ENCODE data around the gene FMN2. TPM values are rescaled to one million over a fixed set of nuclear protein-coding genes. Genes with fewer than 3 reads are reported as not detected.

Gene FMN2
- total and polyA plus RNA-seq, 7 experiments from 2014 or later: not detected

DNA sequence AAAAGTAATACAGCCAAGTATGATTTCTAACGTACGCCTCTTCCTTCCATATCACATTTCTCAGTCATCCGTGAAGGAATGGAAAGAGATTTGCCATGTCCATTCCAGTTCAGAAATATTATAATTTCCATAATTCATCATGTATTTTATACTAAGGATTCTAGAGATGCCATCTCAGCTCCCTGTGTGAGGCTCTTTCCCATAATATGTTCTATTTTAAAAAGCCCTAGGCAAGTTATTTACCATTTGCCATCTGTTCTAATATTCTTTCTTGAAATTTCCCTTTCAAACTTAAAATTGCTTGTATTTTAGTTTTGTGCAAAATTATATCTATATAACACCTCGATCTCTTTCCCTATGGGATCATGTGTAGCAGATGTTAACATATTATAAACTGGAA is 106.7 kb downstream of the FMN2 start:
- H3K36me3 Mint-ChIP-seq: no peaks in the 10 kb centered on the region
- intact Hi-C loops (cut with micrococcal nuclease): loop anchor here in 1 of 2 donors (10.0 kb wide), 1 partner anchor 406 kb away; no protein-coding TSS in a partner anchor
- peaks cover 0 to 2% (median 0%) of the 10 kb centered on the region in 5 donors for H3K27me3 Mint-ChIP-seq
- Histone ChIP-seq H3K27ac (ENCODE audit: low read depth, low read length) (no peak overlapping the region), H3K9me3 (ENCODE audit: control insufficient read depth in 2 of 3, low read length in 3 of 3) (no peaks in the 10 kb centered on the region), H3K4me1 (ENCODE audit: control insufficient read depth in 2 of 2, insufficient read depth in 2 of 2, low read length in 2 of 2) (no peaks in the 10 kb centered on the region), H3K36me3 (ENCODE audit: control insufficient read depth in 2 of 3, insufficient read depth in 3 of 3, low read length in 3 of 3) (no peaks in the 10 kb centered on the region), H3K27me3 (ENCODE audit: control insufficient read depth in 2 of 2, insufficient read depth in 2 of 2, low read length in 2 of 2) (no peaks in the 10 kb centered on the region), H3K4me3 (ENCODE audit: low read length) (no peak overlapping the region)
- DNase-seq: no peak
- POLR2A ChIA-PET: no interaction called here
- H3K27ac Mint-ChIP-seq: no peak overlapping the region
- CTCF ChIA-PET: no interaction called here
- no peak for ATAC-seq
- no peak overlapping the region for H3K4me3 Mint-ChIP-seq
- H3K9me3 Mint-ChIP-seq: peaks cover 0 to 8% (median 2%) of the 10 kb centered on the region in 11 donors
- no peaks in the 10 kb centered on the region for H3K4me1 Mint-ChIP-seq

DNA sequence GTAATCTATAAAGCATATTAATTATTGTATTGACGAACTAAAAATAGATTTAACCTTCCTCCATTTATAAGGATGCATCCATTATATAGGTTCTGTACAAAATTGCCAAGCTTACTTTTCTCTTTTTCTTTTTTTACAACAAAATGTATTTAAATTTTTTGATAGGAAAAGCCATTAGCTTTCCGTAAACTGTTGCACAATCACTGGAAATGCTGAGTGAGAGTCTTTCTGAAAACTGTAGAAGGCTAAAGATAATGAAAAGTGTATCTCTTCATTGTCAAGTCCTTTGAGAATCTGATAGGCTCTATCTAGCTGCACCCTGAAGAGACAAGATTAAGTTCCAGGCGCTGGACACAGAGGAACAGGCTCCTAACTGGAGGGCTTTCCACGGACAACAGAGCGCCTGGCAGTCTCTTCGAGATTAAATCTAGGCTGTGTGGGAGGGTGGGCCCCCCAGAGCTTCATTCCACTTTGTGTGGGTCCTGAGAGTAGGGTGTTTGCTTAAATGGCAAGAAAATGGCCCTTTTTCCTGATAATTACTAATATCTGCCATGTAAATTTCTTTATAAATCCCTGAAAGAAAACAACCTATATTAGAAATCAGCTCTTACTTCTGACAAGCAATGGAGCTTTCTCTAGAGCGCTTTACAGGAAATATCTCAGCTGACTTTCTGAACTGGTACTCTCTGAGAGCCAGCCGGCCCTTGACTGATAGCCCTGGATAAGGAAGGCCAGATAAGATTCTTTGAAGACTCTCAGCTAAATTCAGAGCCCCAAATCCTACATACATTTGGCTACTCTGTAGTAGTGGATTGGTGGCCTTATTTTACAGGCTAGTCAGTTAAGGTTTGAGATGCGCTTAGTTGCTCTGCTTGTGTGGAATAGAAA is 108.3 kb downstream of the FMN2 start:
- ATAC-seq (no peak), DNase-seq (no peak)
- ChIA-PET POLR2A (no interaction called here), CTCF (no interaction called here)
- Mint-ChIP-seq H3K27me3 (peaks cover 0 to 4% (median 0%) of the 10 kb centered on the region in 5 donors), H3K9me3 (peaks cover 0 to 8% (median 2%) of the 10 kb centered on the region in 11 donors), H3K36me3 (no peaks in the 10 kb centered on the region), H3K4me1 (no peaks in the 10 kb centered on the region), H3K4me3 (no peak overlapping the region), H3K27ac (no peak overlapping the region)
- intact Hi-C loops (cut with micrococcal nuclease): loop anchor here in 1 of 2 donors (10.0 kb wide), 1 partner anchor 405 kb away; no protein-coding TSS in a partner anchor
- Histone ChIP-seq H3K4me3 (ENCODE audit: low read length) (no peak overlapping the region), H3K9me3 (ENCODE audit: control insufficient read depth in 2 of 3, low read length in 3 of 3) (no peaks in the 10 kb centered on the region), H3K36me3 (ENCODE audit: control insufficient read depth in 2 of 3, insufficient read depth in 3 of 3, low read length in 3 of 3) (no peaks in the 10 kb centered on the region), H3K27ac (ENCODE audit: low read depth, low read length) (no peak overlapping the region), H3K4me1 (ENCODE audit: control insufficient read depth in 2 of 2, insufficient read depth in 2 of 2, low read length in 2 of 2) (no peaks in the 10 kb centered on the region), H3K27me3 (ENCODE audit: control insufficient read depth in 2 of 2, insufficient read depth in 2 of 2, low read length in 2 of 2) (no peaks in the 10 kb centered on the region)

DNA sequence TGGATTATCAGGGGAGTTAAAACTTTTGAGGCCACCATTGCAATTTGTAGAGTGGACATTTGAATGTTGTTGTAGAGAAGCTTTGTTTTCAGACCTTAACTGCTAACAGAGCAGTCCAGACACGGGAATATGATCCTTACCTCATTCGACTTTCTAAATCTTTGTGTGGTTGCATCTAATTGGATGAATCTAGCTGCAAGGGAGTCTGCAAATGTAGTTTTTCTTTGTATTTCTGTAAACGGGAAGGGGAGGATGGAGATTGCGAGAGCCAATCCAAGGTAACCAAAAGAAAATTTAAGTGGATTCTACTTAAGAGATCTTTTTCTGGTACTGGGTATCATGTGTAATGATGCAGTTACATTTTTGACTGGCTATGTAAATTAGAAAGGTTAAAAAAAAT is 110.2 kb downstream of the FMN2 start:
- H3K9me3 Mint-ChIP-seq: peaks cover 0 to 8% (median 2%) of the 10 kb centered on the region in 11 donors
- H3K27ac Mint-ChIP-seq: no peak overlapping the region
- ChIA-PET CTCF (no interaction called here), POLR2A (no interaction called here)
- Histone ChIP-seq H3K27me3 (ENCODE audit: control insufficient read depth in 2 of 2, insufficient read depth in 2 of 2, low read length in 2 of 2) (no peaks in the 10 kb centered on the region), H3K36me3 (ENCODE audit: control insufficient read depth in 2 of 3, insufficient read depth in 3 of 3, low read length in 3 of 3) (no peaks in the 10 kb centered on the region), H3K9me3 (ENCODE audit: control insufficient read depth in 2 of 3, low read length in 3 of 3) (no peaks in the 10 kb centered on the region), H3K4me1 (ENCODE audit: control insufficient read depth in 2 of 2, insufficient read depth in 2 of 2, low read length in 2 of 2) (no peaks in the 10 kb centered on the region), H3K27ac (ENCODE audit: low read depth, low read length) (no peak overlapping the region), H3K4me3 (ENCODE audit: low read length) (no peak overlapping the region)
- H3K4me3 Mint-ChIP-seq: no peak overlapping the region
- no peaks in the 10 kb centered on the region for H3K4me1 Mint-ChIP-seq
- intact Hi-C loops (cut with micrococcal nuclease): no loop called here
- ATAC-seq (no peak), DNase-seq (no peak)
- H3K36me3 Mint-ChIP-seq: no peaks in the 10 kb centered on the region
- H3K27me3 Mint-ChIP-seq: peaks cover 0 to 4% (median 0%) of the 10 kb centered on the region in 5 donors

DNA sequence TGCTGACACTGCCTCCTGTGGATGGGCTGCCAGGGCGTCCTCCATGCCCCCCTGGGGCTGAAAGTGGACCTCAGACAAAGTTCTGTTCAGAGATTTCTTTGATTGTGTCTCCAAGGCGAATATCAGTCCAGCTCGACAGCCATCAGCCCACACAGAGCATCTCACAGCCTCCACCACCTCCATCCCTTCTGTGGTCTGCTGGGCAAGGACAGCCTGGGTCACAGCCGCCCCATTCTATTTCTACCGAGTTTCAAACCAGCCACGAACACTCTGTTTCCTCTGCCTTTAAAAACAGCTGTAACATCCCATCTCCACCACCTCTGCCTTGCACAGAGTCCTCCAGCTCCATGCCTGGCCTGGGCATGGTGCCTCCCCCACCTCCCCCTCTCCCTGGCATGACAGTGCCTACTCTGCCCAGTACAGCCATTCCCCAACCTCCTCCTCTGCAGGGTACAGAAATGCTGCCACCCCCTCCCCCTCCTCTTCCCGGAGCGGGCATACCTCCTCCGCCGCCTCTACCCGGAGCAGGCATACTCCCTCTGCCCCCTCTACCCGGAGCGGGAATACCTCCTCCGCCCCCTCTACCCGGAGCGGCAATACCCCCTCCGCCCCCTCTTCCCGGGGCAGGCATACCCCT is 115.5 kb downstream of the FMN2 start:
- H3K9me3 ChIP-seq (ENCODE audit: control insufficient read depth in 2 of 3, low read length in 3 of 3): no peaks in the 10 kb centered on the region
- no peak overlapping the region for H3K27ac ChIP-seq (ENCODE audit: low read depth, low read length)
- ATAC-seq: no peak
- Mint-ChIP-seq H3K27me3 (peaks cover 0 to 4% (median 4%) of the 10 kb centered on the region in 5 donors), H3K4me3 (no peak overlapping the region), H3K36me3 (no peaks in the 10 kb centered on the region), H3K4me1 (no peaks in the 10 kb centered on the region), H3K9me3 (peaks cover 0 to 6% (median 2%) of the 10 kb centered on the region in 11 donors), H3K27ac (no peak overlapping the region)
- intact Hi-C loops (cut with micrococcal nuclease): no loop called here
- H3K27me3 ChIP-seq (ENCODE audit: control insufficient read depth in 2 of 2, insufficient read depth in 2 of 2, low read length in 2 of 2): no peaks in the 10 kb centered on the region
- ChIA-PET POLR2A (no interaction called here), CTCF (no interaction called here)
- H3K36me3 ChIP-seq (ENCODE audit: control insufficient read depth in 2 of 3, insufficient read depth in 3 of 3, low read length in 3 of 3): no peaks in the 10 kb centered on the region
- DNase-seq: no peak
- H3K4me3 ChIP-seq (ENCODE audit: low read length): no peak overlapping the region
- H3K4me1 ChIP-seq (ENCODE audit: control insufficient read depth in 2 of 2, insufficient read depth in 2 of 2, low read length in 2 of 2): no peaks in the 10 kb centered on the region

DNA sequence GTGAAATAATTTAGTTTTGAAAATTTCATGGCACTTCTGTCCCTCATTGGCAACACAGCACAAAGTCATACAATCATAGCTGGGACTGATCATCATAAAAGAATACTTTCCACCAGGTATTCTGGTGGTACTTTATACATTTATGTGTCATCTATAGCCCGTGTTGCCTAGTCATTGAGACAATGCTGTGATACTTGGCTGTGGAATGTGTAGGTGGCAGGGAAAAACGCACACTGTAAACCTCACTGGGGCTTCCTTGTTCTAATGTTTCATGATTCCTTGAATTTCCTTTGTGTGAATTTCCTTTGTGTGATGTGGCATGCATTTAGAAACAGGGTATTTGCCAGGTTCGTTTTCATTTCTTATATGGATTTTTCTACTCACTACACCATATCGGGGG is 118.3 kb downstream of the FMN2 start:
- no peaks in the 10 kb centered on the region for H3K9me3 ChIP-seq (ENCODE audit: control insufficient read depth in 2 of 3, low read length in 3 of 3)

GRCh38 chr1:240212556-240212955 is 120.9 kb downstream of the FMN2 start:
- H3K27ac Mint-ChIP-seq: no peak overlapping the region
- peaks cover 0 to 4% (median 0%) of the 10 kb centered on the region in 5 donors for H3K27me3 Mint-ChIP-seq
- H3K4me3 Mint-ChIP-seq: no peak overlapping the region
- Histone ChIP-seq H3K36me3 (ENCODE audit: control insufficient read depth in 2 of 3, insufficient read depth in 3 of 3, low read length in 3 of 3) (no peaks in the 10 kb centered on the region), H3K4me3 (ENCODE audit: low read length) (no peak overlapping the region), H3K27ac (ENCODE audit: low read depth, low read length) (no peak overlapping the region), H3K27me3 (ENCODE audit: control insufficient read depth in 2 of 2, insufficient read depth in 2 of 2, low read length in 2 of 2) (no peaks in the 10 kb centered on the region), H3K9me3 (ENCODE audit: control insufficient read depth in 2 of 3, low read length in 3 of 3) (no peaks in the 10 kb centered on the region), H3K4me1 (ENCODE audit: control insufficient read depth in 2 of 2, insufficient read depth in 2 of 2, low read length in 2 of 2) (no peaks in the 10 kb centered on the region)
- ATAC-seq (no peak), DNase-seq (no peak)
- POLR2A ChIA-PET: no interaction called here
- CTCF ChIA-PET: no interaction called here
- peaks cover 0 to 4% (median 0%) of the 10 kb centered on the region in 11 donors for H3K9me3 Mint-ChIP-seq
- intact Hi-C loops (cut with micrococcal nuclease): no loop called here
- H3K4me1 Mint-ChIP-seq: no peaks in the 10 kb centered on the region
- no peaks in the 10 kb centered on the region for H3K36me3 Mint-ChIP-seq

More for the DNA sequence above, 118.3 kb downstream of the FMN2 start:
- Mint-ChIP-seq H3K27me3 (peaks cover 0 to 4% (median 0%) of the 10 kb centered on the region in 5 donors), H3K9me3 (peaks cover 0 to 4% (median 0%) of the 10 kb centered on the region in 11 donors), H3K4me1 (no peaks in the 10 kb centered on the region), H3K27ac (no peak overlapping the region), H3K4me3 (no peak overlapping the region), H3K36me3 (no peaks in the 10 kb centered on the region)
- ChIA-PET POLR2A (no interaction called here), CTCF (no interaction called here)
- H3K4me3 ChIP-seq (ENCODE audit: low read length): no peak overlapping the region
- no peak overlapping the region for H3K27ac ChIP-seq (ENCODE audit: low read depth, low read length)
- DNase-seq: no peak
- intact Hi-C loops (cut with micrococcal nuclease): no loop called here
- no peaks in the 10 kb centered on the region for H3K4me1 ChIP-seq (ENCODE audit: control insufficient read depth in 2 of 2, insufficient read depth in 2 of 2, low read length in 2 of 2)
- ATAC-seq: no peak
- H3K36me3 ChIP-seq (ENCODE audit: control insufficient read depth in 2 of 3, insufficient read depth in 3 of 3, low read length in 3 of 3): no peaks in the 10 kb centered on the region
- no peaks in the 10 kb centered on the region for H3K27me3 ChIP-seq (ENCODE audit: control insufficient read depth in 2 of 2, insufficient read depth in 2 of 2, low read length in 2 of 2)

Measured in naive thymus-derived CD4-positive, alpha-beta T cell (primary cell).